HCT116 (cell line): ENCODE data around the gene HPD.

Experiments used
- CTCF ChIP-seq, 3 experiments: fragments of 200-600 bp in 1 of 3; sonication (generic) in 1 of 3; IDR thresholded peaks in 2 of 3; conservative IDR thresholded peaks in 1 of 3; 2 replicates each; pipeline ENCODE4 v1.5.1; 2012 to 2017; ENCODE audit warnings: low read depth in 2 of 3, low read length in 2 of 3, antibody characterized with exemption in 1 of 3, borderline replicate concordance in 1 of 3, control low read depth in 1 of 3, mild to moderate bottlenecking in 1 of 3, mixed read lengths in 1 of 3, mixed run types in 1 of 3, moderate library complexity in 1 of 3; ENCODE audit not compliant: insufficient read depth in 1 of 3
- EGR1 ChIP-seq: IDR thresholded peaks from 2 replicates; pipeline ENCODE4 v1.6.1; 2012; ENCODE audit warnings: low read depth
- EZH2 ChIP-seq: fragments of 200-600 bp; sonication (generic); IDR thresholded peaks from 2 replicates; pipeline ENCODE4 v1.6.1; 2017; ENCODE audit warnings: antibody characterized with exemption, mixed run types
- MAX ChIP-seq: IDR thresholded peaks from 2 replicates; pipeline ENCODE4 v1.6.1; 2012

- no peak for TF ChIP-seq MAX
- TF ChIP-seq EZH2: no peak
- no peak for TF ChIP-seq EGR1
- TF ChIP-seq CTCF (IDR thresholded peaks at IDR 0.05 in 2 of 3, conservative IDR thresholded peaks at IDR 0.05 in 1 of 3; ENCODE audit: borderline replicate concordance in 1 of 3, insufficient read depth in 1 of 3, low read depth in 2 of 3, low read length in 2 of 3): no peak
Measured at GRCh38 chr12:121798787-121799155, 59.9 kb downstream of the HPD start.
